GM03348 (cell line): ENCODE data around the gene UNC119.
A peak's percentile ranks its signal among the peaks of the same experiment; 100 is the strongest.

Source experiments
- DNase-seq: peaks from one replicate; pipeline ENCODE4 v3.0.0; 2012; ENCODE audit warnings: low spot score

Gene UNC119

DNA sequence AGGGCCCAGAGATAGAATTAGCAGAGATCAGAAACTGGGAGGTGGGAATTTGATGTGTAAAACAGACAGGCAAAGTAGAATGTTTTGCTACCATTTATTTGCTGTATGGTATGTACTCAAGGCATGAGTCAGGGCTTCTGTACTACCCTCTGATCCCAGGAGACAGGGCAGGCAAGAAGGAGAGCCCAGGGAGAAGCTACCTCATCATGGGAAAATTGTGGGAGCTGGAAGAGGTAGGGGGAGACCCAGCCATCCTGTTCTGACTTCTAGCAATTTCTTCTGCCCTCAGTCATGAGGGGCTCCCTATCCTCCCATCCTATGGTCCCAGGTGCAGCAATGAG, 20.6 kb upstream of the UNC119 start:
- DNase-seq, result no peak

DNA sequence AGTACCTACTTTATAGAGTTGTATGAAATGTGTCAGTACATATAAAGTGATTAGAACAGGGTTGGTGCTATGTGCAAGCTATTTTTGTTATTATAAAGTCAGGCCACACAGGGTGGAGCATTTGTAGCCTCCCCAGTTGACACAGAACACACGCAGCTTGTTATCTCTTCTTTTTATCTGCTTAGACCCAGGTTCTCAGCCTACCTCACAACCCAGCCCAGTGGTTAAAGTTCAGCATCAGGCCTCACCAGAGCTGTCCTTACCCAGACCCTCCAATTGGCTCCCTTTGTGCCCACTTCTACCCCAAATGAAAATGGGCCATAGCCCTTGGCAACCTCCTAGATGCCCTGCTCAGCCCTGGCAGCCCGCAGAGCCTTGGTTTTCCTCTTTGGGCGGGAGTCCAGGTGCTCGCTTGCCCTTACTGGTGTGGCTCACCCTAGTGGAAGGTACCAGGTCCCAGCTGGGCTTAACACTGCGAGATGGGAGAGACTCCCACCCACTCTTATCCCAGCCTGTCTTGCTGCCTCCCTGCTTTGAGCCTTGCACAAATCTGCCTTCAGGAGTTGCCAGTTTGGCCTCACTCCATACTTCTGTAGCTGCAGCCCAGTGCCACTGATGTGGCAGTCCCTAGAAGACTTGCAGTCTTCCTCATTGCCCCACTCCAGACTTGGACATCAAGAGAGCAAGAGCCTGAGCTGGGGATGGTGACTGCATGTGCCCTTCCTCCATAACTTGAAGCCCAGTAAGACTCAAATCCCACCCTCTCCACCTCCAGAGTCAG, 20.0 kb upstream of the UNC119 start:
- no peak for DNase-seq

DNA sequence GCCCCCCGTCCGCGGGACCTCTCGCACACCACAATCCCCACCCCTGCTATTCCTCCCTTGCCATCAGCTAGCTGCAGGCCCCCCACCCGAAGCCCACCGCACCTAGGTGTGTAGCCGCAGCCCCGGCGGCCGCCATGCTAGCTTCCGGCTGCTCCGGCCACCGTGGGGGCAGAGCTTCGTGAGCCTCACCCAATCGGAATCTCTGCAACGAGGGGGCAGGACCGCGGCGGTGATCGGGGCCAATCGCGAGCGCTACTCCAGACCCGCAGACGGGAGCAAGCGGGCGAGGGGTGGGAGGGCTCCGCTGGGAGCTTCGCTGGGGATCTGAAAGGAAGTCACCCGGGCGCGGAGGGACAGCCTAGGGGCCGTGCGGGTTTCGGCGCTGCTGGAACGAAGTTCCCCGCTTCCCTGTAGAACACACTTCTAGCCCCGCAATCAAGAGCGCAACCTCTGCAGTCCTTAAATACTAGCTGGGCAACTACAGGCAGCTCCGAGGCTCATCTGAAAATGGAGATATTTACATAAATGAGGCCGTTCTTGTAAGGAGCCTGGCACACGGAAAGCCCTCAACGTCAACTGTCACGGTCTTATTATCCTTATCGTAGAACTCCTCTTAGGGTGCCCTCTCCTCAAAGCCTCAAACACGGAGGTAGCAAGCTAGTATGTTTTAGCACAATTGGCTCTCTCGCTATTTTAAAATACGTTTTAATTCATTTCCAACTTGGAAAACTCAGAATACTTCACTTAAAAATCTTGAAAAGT, 19.1 kb upstream of the UNC119 start, which contains the start of gene PIGS:
Gene PIGS, minus strand, starts transcription at position 164 of the 762 bp plus-strand sequence. Its CDS starts 28 bp downstream, at position 136.
- DNase-seq, result peak; percentile 99

DNA sequence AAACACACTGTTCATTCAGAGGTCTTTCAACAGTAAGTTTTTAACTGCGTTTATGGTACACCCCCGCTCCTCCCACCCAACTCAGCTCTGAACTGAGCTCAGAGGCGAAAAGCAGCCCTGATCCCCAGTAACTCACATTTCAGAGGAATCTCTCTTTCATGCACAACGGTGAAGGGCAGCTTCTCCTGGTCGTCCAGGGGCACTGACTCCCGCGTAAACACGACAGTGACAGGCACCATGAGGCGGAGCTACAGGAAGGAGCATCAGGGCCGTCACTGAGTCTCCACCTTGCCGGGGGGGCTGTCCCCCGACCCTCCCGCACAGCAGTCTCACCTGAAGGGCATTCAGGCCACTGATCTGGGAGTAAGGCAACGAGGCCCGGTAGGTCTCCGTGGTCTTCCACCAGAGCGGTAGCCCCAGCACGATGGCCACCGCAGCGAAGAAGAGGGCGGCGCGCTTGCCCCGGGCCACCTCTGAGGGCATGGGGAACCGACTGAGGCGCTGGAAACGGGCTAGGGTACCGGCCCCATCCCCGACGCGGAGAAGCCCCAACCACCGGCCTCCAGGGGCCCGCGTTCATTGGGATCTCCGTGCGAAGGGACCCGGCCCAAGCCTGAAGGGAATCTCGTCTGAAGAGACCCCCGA, 18.4 kb upstream of the UNC119 start:
- DNase-seq, result peak; percentile 42

DNA sequence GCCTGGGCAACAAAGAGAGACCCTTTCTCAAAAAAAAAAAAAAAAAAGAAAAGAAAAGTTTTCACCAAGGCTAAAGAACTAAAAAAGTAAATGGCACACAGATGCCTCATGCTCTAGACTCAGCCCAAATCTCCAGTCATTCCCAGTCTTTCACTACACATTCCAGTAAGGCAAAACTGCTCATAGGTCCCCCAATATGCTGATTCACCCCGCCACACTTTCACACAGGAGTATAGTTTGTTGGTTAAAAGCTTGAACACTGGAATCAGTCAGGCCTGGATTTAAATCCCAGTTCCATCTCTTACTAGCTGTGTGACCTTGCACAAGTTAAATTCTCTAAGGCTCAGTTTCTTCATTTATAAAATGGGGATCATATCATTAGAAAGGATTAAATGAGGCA, 17.0 kb upstream of the UNC119 start:
- DNase-seq, result no peak

DNA sequence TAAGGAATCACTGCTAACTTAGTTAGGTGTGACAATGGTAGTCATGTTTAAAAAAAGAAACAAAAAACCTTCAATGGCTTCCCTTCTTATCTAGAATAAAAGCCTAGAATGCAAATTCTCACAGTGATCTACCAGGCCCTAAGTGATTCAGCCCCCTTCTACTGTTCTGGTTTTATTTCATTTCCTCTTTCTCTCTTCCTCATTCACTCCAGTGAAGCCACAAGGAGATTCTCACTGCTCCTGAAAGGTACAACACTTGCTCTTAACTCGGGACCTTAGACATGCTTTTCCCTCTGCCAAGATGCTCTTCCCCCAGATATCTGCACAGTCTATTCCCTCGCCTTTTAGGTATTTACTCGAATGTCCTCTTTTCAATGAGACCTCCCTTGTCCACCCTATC, 15.2 kb upstream of the UNC119 start:
- no peak for DNase-seq

DNA sequence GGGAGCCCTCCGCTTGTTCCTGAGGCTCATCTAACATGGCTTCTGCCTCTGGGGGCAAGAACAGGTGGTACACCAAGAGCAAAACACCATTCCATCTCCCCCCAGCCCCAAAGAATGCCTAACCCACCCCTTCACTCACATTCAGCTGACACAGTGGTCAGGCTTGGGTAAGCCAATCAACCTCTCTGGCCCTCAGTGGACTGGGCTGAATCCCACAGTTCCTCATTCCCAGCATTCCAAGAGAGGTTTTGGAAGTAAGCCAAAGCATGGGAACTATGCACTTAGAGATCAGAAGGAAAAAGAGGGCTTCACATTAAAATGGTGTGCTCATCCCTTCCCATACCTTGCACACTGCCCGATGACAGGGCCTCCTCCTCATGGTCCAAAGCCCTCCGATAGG, 11.1 kb upstream of the UNC119 start:
- peak; percentile 53 for DNase-seq

DNA sequence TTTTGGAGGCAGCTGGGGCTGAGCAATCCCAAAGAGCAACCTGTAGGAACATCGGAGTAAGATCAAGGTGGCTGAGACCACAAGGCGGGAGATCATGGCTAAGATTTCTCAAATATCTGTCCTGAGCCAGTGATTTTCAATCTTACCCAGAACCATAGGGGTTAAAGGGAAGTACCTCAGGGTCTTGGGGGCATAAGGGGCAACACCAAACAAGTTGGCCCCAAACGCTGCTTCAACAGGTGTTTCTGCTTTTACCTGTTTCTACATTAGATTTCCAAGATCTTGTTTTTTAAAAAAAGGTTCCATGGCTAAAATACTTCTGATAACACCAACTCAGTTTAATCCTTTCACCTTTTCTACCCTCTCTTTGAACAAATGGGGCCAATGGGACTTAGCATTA, 2.6 kb upstream of the UNC119 start:
- no peak for DNase-seq

DNA sequence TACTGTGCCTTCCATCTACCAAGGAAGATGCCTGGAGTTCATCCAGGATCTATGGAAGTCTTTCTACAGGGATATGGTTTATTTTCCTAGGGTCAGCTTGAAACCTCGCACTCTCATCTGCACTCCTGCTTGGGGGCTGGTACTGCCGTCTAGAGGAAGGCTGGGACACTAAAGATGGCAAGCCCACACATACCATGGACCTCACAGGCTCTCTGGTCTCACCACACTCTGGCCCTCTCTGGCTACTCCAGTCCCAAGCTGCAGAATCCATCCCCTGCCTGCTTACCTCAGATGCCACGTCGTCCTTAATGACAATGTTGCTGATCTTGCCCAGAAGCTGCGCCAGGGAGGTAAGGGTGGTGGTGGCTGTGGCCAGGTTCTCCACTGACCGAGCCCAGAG, 2.1 kb upstream of the UNC119 start:
- no peak for DNase-seq

DNA sequence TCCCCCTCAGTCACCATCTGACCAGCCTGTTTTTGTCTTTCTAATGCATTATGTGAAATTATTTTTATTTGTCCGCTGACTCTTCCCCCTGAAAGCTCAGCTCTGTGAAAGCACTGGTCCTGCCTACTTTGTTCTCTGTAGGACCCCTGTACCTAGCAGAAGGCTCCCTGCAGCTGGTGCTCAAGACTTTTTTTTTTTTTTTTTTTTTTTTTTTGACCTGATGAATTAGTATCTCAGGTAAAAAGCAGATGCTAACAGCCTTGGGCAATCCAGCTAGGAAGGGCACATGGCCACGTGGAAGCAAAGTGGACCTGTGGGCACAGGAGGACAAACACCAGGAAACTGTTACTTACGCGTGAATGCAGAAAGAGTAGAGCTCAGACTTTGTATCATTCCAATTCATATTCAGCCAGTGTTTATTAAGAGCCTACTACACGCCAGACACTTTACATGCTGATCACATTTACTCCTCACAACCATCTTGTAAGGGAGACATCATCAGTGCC, 629 bp upstream of the UNC119 start:
- no peak for DNase-seq

DNA sequence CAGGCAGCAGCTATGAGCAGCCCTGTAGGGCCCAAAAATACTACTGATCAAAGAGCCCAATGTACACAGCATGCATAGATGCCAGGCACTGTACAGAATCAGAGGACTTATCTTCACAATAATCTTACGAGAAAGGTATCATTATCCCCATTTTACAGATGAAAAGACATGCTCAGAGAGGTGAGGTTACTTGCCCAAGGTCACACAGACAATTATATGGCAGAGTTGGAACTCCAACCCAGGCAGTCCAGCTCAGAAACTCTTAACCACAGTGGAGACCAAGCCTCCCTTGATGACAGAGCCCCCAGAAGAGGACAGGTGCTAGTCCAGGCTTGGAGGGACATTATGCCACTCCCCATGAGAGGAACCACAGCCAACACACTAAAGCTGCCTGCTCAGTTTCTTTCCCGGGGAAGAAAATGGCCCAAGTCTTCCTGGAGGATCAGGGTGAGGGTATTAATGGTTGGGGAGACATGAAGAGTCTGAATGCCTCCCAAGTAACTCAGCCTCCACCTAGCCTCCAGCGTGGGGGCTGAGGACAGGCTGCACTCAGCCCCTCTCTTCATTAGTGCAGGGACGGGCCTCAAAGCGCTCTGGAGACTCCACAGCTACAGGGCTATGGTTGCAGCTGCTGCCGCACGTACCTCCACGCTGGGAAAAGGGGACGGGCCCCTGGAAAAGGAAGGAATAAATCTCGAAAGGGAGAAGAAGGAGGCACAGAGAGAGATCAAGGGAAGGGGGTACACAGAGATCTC, 826 bp downstream of the UNC119 start:
- DNase-seq, result peak; percentile 67

DNA sequence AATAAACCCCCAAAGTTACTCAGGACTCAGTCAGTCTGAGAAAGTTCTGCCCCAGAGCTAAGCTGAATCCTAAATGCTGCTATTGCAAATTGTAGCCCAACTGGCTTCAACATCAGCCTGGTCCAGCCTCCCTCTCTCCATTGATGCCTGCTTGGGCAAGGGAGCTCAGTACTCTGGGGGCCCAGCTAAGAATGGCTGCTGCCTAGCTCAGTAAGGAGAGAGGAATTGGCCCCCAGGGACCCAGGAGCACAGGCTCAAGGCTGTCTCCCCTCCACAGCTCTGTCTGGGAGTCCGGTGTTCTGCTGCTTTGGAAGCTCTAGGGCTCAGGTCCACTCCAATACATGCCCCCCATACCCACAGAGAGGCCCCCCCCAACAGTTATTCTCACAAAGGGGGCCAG, 1.6 kb downstream of the UNC119 start:
- no peak for DNase-seq

DNA sequence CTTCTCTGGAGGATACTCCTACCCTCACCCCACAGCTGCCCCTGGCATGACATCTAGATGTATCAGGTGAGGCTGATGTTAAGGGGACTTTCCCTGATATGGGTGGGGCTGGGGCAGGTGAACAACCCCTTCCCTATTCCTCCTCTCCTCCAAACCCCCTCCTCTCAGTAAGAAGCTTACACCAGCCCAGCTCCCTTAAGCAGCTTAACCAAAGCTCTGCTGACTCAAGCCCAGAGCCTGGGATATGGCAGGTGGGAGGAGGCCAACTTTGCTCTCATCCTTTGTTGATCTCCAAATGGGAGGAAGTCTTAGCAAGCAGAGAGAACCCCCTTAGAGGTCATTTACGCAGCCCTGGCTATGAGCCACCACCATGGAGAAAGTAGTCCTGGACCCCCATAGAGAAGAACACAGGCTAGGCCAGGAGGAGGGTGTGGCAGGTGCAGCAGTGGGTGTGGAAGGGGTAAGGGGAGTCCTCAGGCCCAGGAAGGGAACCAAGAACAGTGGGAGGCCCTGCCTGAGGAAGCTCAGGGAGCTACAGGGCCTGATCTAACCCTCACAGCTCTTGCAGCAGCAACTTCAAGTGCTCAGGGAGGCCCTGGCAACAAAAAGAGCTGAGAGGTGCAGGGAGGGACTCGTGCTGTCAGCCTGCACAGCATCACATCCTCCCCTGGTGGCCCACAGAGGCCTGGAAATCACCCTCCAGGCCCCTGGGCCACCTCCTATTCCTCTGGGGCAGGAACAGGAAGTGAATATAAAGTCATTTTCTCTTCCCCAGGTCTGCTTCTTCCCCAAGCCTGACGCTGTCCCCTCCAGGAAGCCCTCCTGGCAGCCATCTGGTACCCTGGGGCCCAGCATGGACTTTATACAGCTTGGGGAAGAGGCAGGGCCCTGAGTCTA, 2.9 kb downstream of the UNC119 start:
- no peak for DNase-seq

DNA sequence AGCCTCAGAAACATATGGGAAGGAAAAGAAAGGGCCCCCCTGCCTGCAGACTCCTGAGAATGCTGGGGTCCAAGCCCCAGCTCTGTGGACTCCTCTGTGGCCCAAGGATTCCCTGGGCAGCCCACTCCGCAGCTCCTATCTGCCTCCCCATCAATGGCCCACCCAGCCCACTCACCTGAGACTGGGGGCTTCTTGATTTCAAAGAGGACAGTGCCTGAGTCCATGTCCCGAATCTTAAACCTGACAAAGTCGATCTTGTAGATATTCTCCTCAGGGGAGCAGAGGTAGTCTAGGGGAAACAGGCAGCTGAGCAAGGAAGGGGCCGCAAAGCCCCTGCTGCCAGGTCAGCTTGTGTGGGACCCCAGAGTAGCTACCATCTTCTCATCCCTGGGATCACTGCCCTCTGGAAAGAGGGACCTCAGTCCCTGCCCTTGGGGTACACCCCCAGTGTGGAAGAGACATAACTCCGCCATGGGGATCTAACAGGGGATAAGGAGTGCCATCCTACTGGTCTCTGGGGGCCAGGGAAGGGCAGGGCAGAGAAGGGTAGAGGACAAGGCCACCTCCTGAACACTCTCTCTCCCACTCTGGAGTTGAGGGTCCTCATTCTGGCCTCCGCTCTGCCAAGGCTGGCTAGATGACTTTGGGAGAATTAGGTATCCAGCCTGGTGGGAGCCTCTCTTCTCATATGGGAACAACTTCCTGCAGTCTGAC, 3.9 kb downstream of the UNC119 start:
- no peak for DNase-seq

DNA sequence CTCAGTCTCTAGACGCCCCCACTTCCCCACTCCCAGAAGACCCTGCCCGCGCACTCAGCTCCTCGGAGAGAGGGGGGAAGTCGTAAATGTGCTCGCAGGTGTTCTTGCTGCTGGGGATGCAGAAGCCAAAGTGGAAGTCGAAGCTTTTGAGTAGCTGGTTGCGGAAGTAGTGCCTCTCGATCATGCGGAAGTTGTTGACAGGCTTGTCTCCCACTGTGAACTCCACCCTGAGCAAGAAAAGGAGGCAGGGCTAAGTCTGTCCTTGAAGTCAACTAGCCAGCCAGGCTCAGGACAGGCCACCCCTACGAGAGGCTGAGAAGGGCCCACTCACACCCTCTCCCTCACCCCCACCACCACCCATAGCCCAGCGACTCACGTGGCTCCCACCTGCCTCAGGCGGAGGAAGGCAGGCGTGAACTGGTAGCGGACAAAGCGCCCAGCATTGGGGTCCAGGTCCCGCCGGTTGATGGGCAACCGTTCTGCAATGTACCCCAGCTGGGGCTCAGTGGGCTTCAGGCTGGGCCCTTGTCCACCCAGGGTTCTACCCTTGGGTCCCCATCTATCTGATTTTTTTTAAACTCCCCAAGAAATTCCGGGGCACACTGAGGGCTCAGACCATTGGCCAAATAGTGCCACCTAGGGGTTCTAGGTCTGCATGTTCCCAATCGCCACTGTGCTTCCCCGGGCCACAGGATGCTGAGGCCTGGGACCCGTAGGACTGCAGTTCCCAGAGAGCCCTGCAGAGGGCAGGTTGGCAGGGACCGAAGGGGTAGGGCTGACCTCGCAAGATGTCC, 4.6 kb downstream of the UNC119 start:
- peak; percentile 84 for DNase-seq

DNA sequence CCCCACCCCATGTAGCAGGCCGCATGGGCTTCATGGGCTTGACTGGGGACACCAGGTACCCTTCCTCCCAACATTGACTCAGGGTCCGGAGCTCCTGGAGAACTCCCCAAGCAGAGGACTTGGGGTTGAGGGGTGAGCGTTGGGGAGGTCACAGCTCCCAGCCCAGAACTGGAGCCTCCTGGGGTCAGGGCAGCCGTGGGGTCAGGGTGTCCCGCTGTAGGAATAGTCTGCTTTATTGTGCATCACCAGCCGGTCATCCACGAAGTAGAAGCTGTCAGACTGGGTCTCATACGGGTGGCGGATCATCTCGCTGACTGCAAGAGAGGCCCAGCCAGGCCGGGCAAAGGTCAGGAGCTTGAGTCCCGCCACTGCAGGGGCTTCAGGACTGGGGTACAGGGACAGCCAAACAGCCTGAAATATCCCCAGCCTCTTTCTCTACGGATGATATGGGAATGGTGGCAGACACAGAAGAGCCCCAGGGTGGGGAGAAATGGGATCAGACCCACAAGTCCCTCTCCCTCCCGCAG, 5.3 kb downstream of the UNC119 start:
- DNase-seq, result no peak

DNA sequence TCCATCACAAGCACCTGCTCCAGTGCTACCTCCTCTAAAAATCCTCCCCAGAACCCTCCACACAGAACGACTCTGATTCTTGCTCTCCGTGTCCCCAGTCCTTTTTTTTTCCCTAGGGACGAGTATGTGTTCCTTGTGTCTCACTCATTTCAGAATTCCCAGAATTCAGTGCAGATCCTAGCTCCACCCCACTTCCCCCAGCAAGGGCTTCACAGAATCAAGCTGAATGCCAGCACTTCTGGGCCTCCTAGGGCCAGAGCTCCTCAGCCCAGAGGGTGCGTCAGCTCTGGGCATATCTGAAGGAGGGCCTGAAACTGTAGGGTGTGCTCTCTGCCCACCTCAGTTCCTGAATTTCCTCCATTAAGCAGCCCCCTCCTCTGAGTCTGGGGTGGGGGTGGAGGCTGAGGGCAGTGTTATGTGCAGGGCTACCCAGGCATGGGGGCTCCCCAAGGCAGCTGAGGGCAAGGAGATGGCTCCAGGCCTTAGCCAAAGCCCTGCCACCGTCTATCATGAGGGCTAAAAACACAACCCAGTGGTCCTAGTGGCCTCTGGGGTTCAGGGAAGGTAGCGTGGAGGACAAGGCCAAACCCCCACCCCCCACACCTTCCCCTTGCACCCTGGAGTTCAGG, 6.5 kb downstream of the UNC119 start:
- no peak for DNase-seq

DNA sequence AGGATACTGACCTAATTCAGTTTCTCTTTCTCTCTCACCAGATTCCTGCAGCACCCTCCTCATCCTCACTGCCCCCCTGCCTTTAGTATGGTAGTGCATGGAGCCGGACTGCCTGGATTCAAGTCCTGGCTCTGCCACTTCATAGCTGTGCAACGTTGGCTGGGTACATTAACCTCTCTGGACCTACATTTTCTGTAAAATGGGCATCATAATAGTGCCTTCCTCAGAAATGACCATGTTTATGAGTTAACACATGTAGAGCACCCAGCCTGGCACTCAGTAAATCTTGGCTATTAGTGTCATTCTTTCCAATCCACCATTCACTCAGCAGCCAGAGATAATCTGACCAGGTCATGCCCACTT, 7.3 kb downstream of the UNC119 start:
- DNase-seq, result no peak
